Posterior cingulate gyrus (tissue), 11 donors: ENCODE data around the gene RBM15.

ENCODE experiments used
- DNase-seq, 10 donors: peaks; one replicate each; pipeline versions ENCODE4 v3.0.0 to v3.0.0-alpha.2; 2020 to 2021; ENCODE audit warnings: mixed read lengths in 3 of 10
- intact Hi-C: fragments of 100-400 bp; cut with DNase I; formaldehyde crosslinking; loops from one replicate; pipeline ENCODE4 v1.15.1; 2023

The RBM15 gene, protein sequence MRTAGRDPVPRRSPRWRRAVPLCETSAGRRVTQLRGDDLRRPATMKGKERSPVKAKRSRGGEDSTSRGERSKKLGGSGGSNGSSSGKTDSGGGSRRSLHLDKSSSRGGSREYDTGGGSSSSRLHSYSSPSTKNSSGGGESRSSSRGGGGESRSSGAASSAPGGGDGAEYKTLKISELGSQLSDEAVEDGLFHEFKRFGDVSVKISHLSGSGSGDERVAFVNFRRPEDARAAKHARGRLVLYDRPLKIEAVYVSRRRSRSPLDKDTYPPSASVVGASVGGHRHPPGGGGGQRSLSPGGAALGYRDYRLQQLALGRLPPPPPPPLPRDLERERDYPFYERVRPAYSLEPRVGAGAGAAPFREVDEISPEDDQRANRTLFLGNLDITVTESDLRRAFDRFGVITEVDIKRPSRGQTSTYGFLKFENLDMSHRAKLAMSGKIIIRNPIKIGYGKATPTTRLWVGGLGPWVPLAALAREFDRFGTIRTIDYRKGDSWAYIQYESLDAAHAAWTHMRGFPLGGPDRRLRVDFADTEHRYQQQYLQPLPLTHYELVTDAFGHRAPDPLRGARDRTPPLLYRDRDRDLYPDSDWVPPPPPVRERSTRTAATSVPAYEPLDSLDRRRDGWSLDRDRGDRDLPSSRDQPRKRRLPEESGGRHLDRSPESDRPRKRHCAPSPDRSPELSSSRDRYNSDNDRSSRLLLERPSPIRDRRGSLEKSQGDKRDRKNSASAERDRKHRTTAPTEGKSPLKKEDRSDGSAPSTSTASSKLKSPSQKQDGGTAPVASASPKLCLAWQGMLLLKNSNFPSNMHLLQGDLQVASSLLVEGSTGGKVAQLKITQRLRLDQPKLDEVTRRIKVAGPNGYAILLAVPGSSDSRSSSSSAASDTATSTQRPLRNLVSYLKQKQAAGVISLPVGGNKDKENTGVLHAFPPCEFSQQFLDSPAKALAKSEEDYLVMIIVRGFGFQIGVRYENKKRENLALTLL

GRCh38 chr1:110338886-110339406, at the start of gene RBM15:
Gene RBM15 (plus strand): TSS chr1:110339377. CDS start chr1:110339406, 29 bp downstream.
- intact Hi-C loops: loop anchor here (1.0 to 2.0 kb wide), 2 partner anchors 68 to 304 kb away; partner anchors contain the start of genes LAMTOR5 and STRIP1
- DNase-seq: peak; percentile 96 to 100 (median 98)

DNA sequence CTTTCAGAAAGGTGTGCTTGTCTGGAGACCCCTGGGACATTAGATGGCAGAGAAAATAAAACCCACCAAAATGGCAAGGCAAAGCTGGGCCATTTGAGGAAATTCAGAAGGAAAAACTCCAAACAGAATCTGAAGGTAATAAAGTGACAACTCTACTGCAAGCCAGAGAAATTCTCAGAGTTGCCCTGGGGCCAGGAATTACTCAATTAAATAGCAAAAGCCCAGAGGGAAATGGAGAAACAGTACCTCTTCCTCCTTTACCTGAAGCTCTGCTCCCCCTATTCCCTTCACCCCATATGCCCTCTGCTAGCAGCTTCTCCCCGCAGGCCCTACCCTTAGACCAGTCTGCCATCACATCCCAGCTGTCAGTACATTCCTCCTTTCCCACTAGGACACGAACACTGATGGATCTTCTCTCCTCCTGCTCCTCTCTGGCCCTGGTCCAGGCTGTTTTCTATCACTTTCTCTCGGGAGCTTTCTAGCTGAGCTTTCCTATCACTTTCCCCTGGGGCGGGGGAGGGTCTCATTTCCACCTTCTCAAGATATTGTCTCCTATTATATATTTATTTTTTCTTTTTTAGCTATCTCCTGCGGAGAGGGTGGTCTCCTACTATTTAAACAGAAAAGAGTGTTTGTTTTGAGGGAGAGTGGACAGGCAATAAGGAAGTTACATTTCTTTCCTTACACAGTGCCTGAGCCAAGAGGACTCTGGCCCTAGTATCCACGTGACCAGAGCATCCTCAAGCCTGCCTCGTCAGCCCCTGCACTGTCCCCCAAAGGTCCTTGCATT, 47.7 kb upstream of the RBM15 start:
- DNase-seq: peak in 1 of 10 donors; percentile 51
- intact Hi-C loops: no loop called here

- DNase-seq: no peak
- intact Hi-C loops: no loop called here
These were observed 47.0 kb upstream of the RBM15 start for GRCh38 chr1:110292031-110292741.

- intact Hi-C loops: no loop called here
- no peak for DNase-seq
These were observed 45.5 kb upstream of the RBM15 start for GRCh38 chr1:110293601-110294104.

GRCh38 chr1:110294308-110294707, 44.9 kb upstream of the RBM15 start:
- intact Hi-C loops: no loop called here
- peak in 1 of 10 donors; percentile 28 for DNase-seq

DNA sequence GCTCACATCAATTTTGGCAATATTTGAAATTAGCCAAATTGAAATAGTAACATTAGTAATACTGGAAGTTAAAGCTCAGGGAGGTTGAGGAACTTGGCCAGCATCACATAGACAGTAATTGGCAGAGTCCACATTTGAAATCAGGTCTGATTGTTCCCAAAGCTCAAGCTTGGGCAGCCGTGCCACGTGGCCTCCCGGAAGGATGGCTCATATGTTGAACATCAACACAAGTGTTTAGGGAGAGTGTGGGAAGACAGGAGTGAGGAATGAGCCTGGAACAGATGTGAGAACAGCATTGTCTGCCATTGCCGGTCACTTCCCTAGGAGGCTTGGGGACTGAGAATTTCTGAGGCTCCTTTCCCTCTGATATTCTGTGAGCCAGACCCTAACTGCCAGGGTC, 40.2 kb upstream of the RBM15 start:
- peak in 5 of 10 donors; percentile 32 to 87 (median 48) for DNase-seq
- intact Hi-C loops: no loop called here

GRCh38 chr1:110300412-110301085, 38.6 kb upstream of the RBM15 start:
- DNase-seq: no peak
- intact Hi-C loops: no loop called here

- intact Hi-C loops: no loop called here
- peak in 8 of 10 donors; percentile 33 to 91 (median 56) for DNase-seq
These were observed 36.3 kb upstream of the RBM15 start for GRCh38 chr1:110302836-110303235.

- no peak for DNase-seq
- intact Hi-C loops: no loop called here
These were observed 33.2 kb upstream of the RBM15 start for GRCh38 chr1:110305900-110306420.

DNA sequence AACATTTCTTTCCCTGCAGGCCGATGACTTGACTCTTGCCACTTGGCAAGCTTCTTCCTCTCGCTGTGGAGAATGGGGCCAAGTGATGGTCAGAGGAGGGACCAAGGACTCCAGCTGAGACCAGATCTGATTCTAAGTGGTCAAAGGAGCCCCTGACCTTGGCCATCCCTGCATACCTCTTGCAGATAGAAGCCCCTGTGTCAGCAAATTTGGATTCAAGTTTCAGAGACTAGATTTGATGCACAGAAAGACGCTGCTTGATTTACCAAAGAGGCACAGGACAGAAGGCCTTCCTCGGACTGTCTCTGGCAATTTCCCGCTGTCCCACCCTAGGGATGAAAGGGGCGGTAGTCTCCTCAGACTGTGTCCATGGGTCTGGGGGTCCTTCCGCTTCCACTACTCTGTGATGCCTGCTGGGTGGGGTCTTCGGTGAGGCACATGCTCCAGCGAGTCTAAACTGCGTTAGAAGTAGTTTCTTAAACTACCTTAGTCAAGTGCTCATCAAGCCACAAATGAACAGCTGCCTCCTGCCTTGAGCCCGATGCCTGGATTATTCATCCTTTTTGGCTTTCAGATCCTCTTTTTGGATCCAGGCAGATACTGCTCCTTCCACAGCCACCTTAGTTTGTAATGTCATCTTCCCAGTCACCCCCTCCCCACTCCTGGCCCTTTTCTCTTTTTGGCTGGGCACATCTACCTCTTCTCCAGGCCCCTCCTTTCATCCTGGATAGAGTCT, 31.8 kb upstream of the RBM15 start:
- intact Hi-C loops: no loop called here
- peak in 1 of 10 donors; percentile 83 for DNase-seq

- no peak for DNase-seq
- intact Hi-C loops: no loop called here
These were observed 30.9 kb upstream of the RBM15 start for GRCh38 chr1:110308247-110308646.

- intact Hi-C loops: no loop called here
- no peak for DNase-seq
These were observed 30.0 kb upstream of the RBM15 start for GRCh38 chr1:110309139-110309538.

DNA sequence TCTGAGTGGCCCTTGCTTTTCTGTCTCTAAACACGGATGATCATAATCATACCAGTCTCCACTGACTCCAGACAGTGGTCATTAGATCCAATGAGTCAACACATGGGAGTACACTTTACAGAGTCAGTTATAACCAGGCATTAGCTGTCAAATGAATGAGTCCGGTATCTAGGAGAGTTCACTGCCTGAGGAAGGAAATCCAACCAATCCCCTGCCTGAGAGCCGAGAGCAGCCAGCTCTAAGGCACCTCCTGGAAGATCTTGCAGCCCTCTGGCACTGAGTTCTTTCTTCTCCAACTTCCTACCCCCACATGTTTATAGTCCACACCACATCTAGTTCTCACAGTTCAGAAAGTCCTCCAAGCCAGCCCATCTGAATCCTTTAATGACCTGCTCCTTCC, 29.4 kb upstream of the RBM15 start:
- no peak for DNase-seq
- intact Hi-C loops: no loop called here

GRCh38 chr1:110310300-110310699, 28.9 kb upstream of the RBM15 start:
- peak in 8 of 10 donors; percentile 12 to 84 (median 26) for DNase-seq
- intact Hi-C loops: no loop called here

GRCh38 chr1:110312188-110313121, 26.7 kb upstream of the RBM15 start:
- peak; percentile 75 to 98 (median 86) for DNase-seq
- intact Hi-C loops: loop anchor here (1.0 kb wide), 2 partner anchors 104 to 109 kb away; no protein-coding TSS in a partner anchor

DNA sequence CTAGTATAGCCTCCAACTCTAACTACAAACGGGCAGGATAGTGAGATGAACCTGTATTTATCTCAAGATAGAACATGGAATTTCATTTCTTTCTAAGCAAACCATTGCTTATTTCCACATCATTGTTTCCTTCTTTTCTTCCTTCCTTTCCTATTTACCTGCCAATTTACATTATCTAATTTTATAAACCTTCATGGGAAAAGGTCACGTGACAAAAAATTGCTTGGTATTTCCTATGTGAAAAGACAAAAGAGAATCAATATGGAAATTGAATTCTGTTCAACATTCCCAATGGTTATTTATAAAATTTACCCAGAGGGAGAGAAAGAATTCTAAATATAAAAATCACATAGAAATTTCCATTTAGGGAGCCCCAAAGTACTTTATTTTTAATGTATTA, 22.4 kb upstream of the RBM15 start:
- DNase-seq: no peak
- intact Hi-C loops: no loop called here

- DNase-seq: no peak
- intact Hi-C loops: no loop called here
These were observed 21.1 kb upstream of the RBM15 start for GRCh38 chr1:110318046-110318445.
